Ovary (tissue), 9 donors: ENCODE results near the gene RNF144B. TPM values are rescaled to one million over a fixed set of nuclear protein-coding genes. Genes with fewer than 3 reads are reported as not detected.

Experiments
- DNase-seq, 5 donors: peaks; one replicate each; pipeline ENCODE4 v3.0.0-alpha.2; 2019 to 2020
- H3K27ac ChIP-seq, 2 donors: fragments of 200-600 bp; one replicate each; pipeline versions ENCODE4 v1.5.1 to v1.8.0; 2019 to 2022
- H3K27me3 ChIP-seq: fragments of 200-600 bp; one replicate; pipeline ENCODE4 v1.8.0; 2022
- H3K36me3 ChIP-seq: fragments of 200-600 bp; sonication (generic); one replicate; pipeline ENCODE4 v1.5.1; 2019
- H3K4me1 ChIP-seq: one replicate; pipeline ENCODE4 v1.8.1; 2013; ENCODE audit warnings: mild to moderate bottlenecking, moderate library complexity; ENCODE audit not compliant: insufficient read depth
- H3K4me3 ChIP-seq: fragments of 200-600 bp; sonication (generic); one replicate; pipeline ENCODE4 v1.5.1; 2017
- H3K9me3 ChIP-seq, 2 donors: fragments of 200-600 bp in 1 of 2; sonication (generic) in 1 of 2; one replicate each; pipeline versions ENCODE4 v1.5.1 to v1.8.1; 2013 to 2019; ENCODE audit warnings: mild to moderate bottlenecking in 1 of 2, moderate library complexity in 1 of 2
- EP300 ChIP-seq: sonication (generic); formaldehyde crosslinking; IDR thresholded peaks from one replicate; pipeline ENCODE4 v1.6.1; 2017; ENCODE audit warnings: antibody characterized with exemption
- POLR2A ChIP-seq: fragments of 450-650 bp; IDR thresholded peaks from one replicate; pipeline ENCODE4 v1.6.1; 2017; ENCODE audit warnings: antibody characterized with exemption, mild to moderate bottlenecking, moderate library complexity
- WGBS, 3 donors: extraction: QIAGEN DNeasy Blood & Tissue Kit in 1 of 3; methylation state at CpG; one replicate each; pipeline versions ENCODE4 v1.1.5 to v1.1.7; 2013 to 2017; 5-methylcytosine and 5-hydroxymethylcytosine counted together
- intact Hi-C, 4 donors: fragments of 100-400 bp; cut with DNase I; formaldehyde crosslinking; loops; one replicate each; pipeline versions ENCODE4 v1.11.0 to v1.15.1; 2022 to 2023
- polyA plus RNA-seq, 2 donors: library from polyadenylated mRNA; stranded (reverse); fragments of 200-250 nt in 1 of 2; fragments of 350-450 nt in 1 of 2; fragmentation: Illumina TruSeq in 1 of 2; extraction: RNeasy Lipid Tissue Mini Kit (QIAGEN cat#74804) in 1 of 2; gene quantifications; one replicate each; pipeline ENCODE4 v1.2.3, GENCODE V29; 2013 to 2014
- total RNA-seq, 7 donors: library from RNA; depleted of rRNA in 2 of 7; stranded (reverse); fragments of >200 nt in 2 of 7; fragmentation: NEBNext Ultra II Directional in 3 of 7; extraction: Animal tissue kit (Norgen Biotek cat#: 25700) in 3 of 7; gene quantifications; one replicate each; pipeline versions ENCODE4 v1.1.0 to v1.2.4, GENCODE V29; 2016 to 2023
- TF ChIP-seq, protein P1 (sequence below), 3 donors: fragments of 450-650 bp in 2 of 3; fragments of 200-600 bp in 1 of 3; IDR thresholded peaks; one replicate each; pipeline versions ENCODE4 v1.5.1 to v1.8.0; 2016 to 2022; ENCODE audit warnings: antibody characterized with exemption in 3 of 3, mild to moderate bottlenecking in 1 of 3
- donor health status: DM: no; HTN: no; CAD: no; lungs with moderate emphysema.
- donor health status: DM: no; HTN: no; CAD: no.
- donor health status: Bipolar disorder and iron deficiency.
- donor health status: DM: yes; HTN: yes; CAD: no.
- donor health status: DM: no; HTN: no; CAD: no.
- donor health status: DM: yes; HTN: yes; CAD: no.

Gene RNF144B
- total and polyA plus RNA-seq, 9 donors, result 2.5 to 18.7 (median 4.0) TPM

DNA sequence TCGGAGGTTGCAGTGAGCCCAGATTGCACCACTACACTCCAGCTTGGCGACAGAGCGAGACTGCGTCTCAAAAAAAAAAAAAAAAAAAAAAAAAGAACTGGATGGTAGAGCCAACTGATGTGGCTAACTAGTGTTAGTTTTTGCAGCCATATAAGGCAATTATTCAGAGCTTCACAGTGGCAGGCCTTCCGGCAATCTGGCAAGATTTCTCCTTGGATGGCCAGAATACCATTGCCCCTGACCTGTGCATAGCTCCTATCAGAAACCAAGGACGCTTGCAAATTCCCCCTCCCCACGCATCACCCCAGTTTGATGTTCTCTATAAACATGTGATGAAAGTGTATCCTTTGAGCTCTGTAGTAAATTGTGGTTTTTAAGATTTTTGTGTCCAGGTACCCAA, 127.0 kb downstream of the RNF144B start:
- H3K4me1 ChIP-seq, result no peaks in the 10 kb centered on the region

DNA sequence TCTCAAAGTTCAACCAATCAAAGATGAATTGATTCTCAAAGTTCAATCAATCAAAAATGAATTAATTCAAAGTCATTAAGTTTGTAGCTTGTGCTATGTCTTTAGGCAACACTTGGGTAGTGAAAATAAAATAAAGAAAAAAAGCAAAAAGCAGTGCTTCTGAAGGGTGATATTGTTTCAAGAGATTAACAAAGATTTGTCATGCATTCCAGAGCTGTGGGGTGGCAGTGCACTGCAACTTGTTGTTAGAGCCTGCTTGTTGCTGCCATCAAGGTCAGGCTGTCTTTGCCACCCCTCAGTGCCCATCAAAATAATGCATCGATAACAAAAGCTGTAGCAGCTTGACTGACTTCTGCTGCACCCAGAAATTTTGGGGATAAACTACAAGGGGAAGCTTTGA, 128.6 kb downstream of the RNF144B start:
- no peak overlapping the region for H3K4me3 ChIP-seq
- WGBS, 3 donors, result 82 to 86% (median 84%) methylated on average over 1 of the region's 1 CpG
- DNase-seq, result no peak
- H3K9me3 ChIP-seq, result no peaks in the 10 kb centered on the region
- intact Hi-C loops, result no loop called here
- H3K27me3 ChIP-seq, result no peaks in the 10 kb centered on the region
- no peaks in the 10 kb centered on the region for H3K36me3 ChIP-seq
- H3K4me1 ChIP-seq, result no peaks in the 10 kb centered on the region
- H3K27ac ChIP-seq, result no peak overlapping the region
- TF ChIP-seq POLR2A (no peak), EP300 (no peak)
- TF ChIP-seq, protein P1, sequence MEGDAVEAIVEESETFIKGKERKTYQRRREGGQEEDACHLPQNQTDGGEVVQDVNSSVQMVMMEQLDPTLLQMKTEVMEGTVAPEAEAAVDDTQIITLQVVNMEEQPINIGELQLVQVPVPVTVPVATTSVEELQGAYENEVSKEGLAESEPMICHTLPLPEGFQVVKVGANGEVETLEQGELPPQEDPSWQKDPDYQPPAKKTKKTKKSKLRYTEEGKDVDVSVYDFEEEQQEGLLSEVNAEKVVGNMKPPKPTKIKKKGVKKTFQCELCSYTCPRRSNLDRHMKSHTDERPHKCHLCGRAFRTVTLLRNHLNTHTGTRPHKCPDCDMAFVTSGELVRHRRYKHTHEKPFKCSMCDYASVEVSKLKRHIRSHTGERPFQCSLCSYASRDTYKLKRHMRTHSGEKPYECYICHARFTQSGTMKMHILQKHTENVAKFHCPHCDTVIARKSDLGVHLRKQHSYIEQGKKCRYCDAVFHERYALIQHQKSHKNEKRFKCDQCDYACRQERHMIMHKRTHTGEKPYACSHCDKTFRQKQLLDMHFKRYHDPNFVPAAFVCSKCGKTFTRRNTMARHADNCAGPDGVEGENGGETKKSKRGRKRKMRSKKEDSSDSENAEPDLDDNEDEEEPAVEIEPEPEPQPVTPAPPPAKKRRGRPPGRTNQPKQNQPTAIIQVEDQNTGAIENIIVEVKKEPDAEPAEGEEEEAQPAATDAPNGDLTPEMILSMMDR (IDR thresholded peaks at IDR 0.05), result no peak

More for the DNA sequence above, 127.0 kb downstream of the RNF144B start:
- Histone ChIP-seq H3K4me3 (no peak overlapping the region), H3K36me3 (no peaks in the 10 kb centered on the region), H3K9me3 (no peaks in the 10 kb centered on the region), H3K27me3 (no peaks in the 10 kb centered on the region), H3K27ac (no peak overlapping the region)
- 74 to 84% (median 76%) methylated on average over 7 of the region's 7 CpGs for WGBS, 3 donors
- intact Hi-C loops, result no loop called here
- DNase-seq, result no peak
- TF ChIP-seq EP300, result no peak
- no peak for TF ChIP-seq POLR2A
- TF ChIP-seq, protein P1 (IDR thresholded peaks at IDR 0.05), result no peak

Other genes with a start within 250 kb of the RNF144B start
- 1 to 10 TPM; 4.2 to 7.7 (median 5.4) TPM for gene TPMT, start 232.3 kb upstream of the RNF144B start, total RNA-seq
- 10 to 100 TPM in 1 of 2 donors, 1 to 10 TPM in 1; 5.0 to 11.5 TPM for gene TPMT, start 232.3 kb upstream of the RNF144B start, polyA plus RNA-seq
- 10 to 100 TPM in 6 of 7 donors, 1 to 10 TPM in 1; 9.3 to 21.7 (median 13.7) TPM for gene KDM1B, start 231.9 kb upstream of the RNF144B start, total RNA-seq
- 10 to 100 TPM in 1 of 2 donors, 1 to 10 TPM in 1; 4.7 to 14.0 TPM for gene KDM1B, start 231.9 kb upstream of the RNF144B start, polyA plus RNA-seq
- 100 to 1,000 TPM in 2 of 7 donors, 10 to 100 TPM in 5; 63.5 to 143 (median 79.1) TPM for gene DEK, start 122.8 kb upstream of the RNF144B start, total RNA-seq
- gene DEK, start 122.8 kb upstream of the RNF144B start, polyA plus RNA-seq, result 10 to 100 TPM; 54.1 to 55.5 TPM